Upper lobe of left lung (tissue), 4 donors: ENCODE results near the gene PTPRQ.

Experiments
- EP300 ChIP-seq, 4 donors: sonication (generic); formaldehyde crosslinking; IDR thresholded peaks; one replicate each; pipeline ENCODE4 v1.5.1; 2017; ENCODE audit warnings: antibody characterized with exemption in 4 of 4, control low read depth in 2 of 4
- TF ChIP-seq, protein P1 (sequence below), 6 experiments: fragments of 450-650 bp in 4 of 6; fragments of 200-600 bp in 2 of 6; sonication (generic) in 2 of 6; IDR thresholded peaks; one replicate each; pipeline ENCODE4 v1.5.1; 2016 to 2019; ENCODE audit warnings: antibody characterized with exemption in 6 of 6

DNA sequence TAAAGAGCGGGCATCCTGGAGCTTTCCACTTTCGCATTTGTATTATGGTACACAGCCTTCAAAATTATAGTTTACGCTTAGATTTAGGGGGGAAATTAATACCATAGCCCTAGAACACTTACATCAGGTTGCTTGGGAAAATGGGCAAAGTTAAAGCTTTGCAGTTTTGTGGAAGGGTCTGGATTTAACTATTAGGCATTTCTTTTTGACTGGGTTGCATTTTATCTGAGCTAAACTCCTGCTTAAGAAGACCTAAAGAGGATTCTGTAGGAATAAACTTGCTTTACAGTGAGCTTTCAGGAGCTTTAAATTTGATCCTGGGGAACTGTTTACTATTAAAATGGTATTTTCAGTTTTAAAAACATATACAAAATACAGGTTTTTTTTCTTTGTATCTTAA, 42.8 kb upstream of the PTPRQ start:
- TF ChIP-seq EP300 (IDR thresholded peaks at IDR 0.05) = no peak
- TF ChIP-seq, protein P1, sequence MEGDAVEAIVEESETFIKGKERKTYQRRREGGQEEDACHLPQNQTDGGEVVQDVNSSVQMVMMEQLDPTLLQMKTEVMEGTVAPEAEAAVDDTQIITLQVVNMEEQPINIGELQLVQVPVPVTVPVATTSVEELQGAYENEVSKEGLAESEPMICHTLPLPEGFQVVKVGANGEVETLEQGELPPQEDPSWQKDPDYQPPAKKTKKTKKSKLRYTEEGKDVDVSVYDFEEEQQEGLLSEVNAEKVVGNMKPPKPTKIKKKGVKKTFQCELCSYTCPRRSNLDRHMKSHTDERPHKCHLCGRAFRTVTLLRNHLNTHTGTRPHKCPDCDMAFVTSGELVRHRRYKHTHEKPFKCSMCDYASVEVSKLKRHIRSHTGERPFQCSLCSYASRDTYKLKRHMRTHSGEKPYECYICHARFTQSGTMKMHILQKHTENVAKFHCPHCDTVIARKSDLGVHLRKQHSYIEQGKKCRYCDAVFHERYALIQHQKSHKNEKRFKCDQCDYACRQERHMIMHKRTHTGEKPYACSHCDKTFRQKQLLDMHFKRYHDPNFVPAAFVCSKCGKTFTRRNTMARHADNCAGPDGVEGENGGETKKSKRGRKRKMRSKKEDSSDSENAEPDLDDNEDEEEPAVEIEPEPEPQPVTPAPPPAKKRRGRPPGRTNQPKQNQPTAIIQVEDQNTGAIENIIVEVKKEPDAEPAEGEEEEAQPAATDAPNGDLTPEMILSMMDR (IDR thresholded peaks at IDR 0.05) = no peak
